M059J (cell line): ENCODE results near the gene SORBS1. TPM values are rescaled to one million over a fixed set of nuclear protein-coding genes. Genes with fewer than 3 reads are reported as not detected.

Source experiments
- DNase-seq: peaks from one replicate; pipeline ENCODE4 v3.0.0-alpha.2; 2012; ENCODE audit warnings: low read depth
- total RNA-seq: library from RNA; depleted of rRNA; stranded (reverse); fragments of >200 nt; shearing (Covaris generic); gene quantifications from 2 replicates; pipeline ENCODE4 v1.2.3, GENCODE V29; 2014

SORBS1 gene
- total RNA-seq, 1 experiment from 2014 or later: 2.4 TPM

DNA sequence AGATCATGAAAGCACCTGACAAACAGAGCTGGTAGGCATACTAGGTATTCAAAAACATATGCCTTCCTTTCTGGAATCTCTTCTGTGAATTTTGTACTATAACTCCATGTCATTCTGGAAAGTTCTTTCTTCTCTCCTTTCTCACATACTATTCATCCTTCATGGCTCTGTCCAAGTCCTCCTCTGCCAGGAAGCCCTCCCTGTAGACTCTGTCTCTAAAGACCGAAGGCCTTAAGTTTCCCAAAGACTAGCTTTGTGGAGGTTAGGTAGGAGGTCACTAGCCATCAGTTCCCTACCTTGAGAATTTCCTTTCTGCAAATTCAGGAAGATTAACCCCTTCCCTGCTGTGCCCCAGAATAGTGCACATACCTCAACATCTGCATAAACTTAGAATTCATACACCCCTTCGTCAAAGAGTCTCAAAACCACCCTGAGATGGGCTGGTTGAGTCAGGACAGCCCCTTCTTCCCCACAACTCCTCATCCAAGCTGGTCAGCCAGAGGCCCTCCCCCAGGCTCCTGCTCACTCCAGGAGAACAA lies 20.6 kb downstream of the SORBS1 start:
- no peak for DNase-seq

DNA sequence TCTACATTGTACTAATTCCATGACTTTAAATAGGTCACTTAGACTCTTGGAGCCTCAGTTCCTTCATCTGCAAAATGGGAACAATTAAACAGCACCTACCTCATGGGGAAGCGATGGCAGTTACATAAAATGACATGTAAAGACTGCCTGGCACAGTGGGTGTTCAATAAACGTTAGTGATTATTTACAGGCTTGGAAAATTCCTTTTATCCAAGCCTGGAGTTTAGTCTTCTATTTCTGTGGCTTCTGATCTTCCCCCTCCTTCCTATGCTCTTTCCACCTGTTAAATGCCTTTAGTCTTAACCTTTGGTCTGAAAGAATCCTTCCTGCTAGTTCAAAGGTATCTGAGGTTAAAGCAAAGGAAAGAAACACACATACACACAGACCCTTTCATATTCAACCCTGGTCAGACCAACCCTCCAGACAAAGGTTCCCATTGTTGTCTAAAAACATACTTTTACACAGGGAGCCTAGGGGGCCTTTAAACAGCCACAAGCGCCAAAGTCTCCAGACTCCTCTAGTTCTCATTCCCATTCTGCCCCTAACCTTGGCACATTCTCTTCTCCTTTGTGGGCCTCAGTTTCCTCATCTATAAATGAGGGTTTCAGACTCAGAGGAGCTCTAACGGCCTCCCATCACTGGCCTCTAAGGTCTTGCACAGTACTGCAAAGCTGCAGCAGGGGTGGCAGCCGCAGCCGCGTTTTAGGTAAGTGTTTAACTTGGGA lies 21.4 kb downstream of the SORBS1 start:
- DNase-seq: no peak

DNA sequence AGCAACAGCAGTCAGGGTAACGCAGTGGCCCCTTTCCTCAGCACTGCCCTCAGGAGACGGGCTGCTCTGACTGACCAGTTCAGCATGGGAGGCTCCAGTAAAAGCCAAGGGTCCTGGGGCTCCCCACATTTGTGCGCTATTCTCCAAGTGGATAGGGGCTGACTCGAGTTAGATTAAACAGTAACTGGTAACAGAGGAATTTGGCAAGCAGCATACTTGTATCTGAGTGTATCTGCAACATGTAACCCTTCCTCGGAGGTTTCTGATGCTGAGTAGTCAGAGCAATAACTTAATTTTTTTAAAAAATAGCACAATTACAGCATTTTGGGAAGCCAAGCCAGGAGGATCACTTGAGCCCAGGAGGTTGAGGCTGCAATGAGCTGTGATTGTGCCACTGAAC lies 22.8 kb downstream of the SORBS1 start:
- DNase-seq: no peak

- peak; percentile 74 for DNase-seq
Measured at GRCh38 chr10:95537542-95537927, 23.6 kb downstream of the SORBS1 start.

DNA sequence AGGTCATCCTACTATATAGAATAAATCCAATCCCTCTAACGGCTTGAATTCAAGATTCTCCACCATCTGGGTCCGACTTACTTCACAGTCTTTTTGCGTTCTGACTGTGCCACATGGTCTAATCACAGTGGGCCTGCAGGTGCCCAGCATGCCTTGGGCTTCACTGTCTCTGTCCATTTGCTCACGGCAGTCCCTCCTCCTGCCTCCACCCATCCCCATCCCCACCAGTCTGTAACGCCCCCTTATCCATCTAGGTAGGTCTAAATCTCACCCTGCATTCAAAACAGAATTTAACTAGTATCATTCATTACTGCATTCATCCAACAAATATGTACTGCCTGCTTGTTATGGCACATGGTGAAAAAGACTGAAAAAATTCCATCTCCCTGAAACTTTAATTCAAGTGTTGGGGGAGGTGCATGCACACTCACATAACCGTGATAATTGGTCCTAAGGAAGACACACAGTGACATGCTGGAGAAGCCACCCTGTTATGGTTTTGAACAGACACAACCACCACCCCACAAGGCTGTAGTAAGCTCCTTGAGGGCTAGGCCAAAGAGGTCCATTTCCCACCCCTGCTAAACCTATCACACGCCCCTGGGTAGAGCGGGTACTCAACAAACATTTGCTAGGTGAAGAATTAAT lies 24.2 kb downstream of the SORBS1 start:
- peak; percentile 19 for DNase-seq

DNA sequence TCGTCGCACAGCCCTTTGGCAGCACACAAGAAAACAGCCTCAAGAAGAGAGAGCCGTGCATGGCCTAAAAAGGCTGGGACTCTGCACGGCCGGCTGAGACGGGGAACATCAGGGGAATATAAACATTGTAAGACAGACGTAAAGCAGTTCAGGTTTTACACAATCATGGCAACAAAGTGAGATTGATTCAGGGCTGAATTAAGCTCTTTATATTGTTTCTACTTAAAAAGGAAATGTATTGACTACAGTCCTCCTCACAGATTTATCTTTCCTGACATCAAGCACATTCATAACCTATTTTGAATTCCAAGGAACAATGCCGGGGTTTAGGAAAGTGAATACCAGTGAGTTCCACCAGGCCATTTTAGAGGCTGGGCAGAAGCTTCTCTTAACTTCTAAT lies 25.2 kb downstream of the SORBS1 start:
- DNase-seq: no peak

GRCh38 chr10:95535526-95535925 lies 25.6 kb downstream of the SORBS1 start:
- no peak for DNase-seq

GRCh38 chr10:95533590-95533989 lies 27.6 kb downstream of the SORBS1 start:
- no peak for DNase-seq

GRCh38 chr10:95532536-95532935 lies 28.6 kb downstream of the SORBS1 start:
- no peak for DNase-seq

- DNase-seq: no peak
Measured at GRCh38 chr10:95531994-95532399, 29.2 kb downstream of the SORBS1 start.

GRCh38 chr10:95531058-95531809 lies 29.9 kb downstream of the SORBS1 start:
- no peak for DNase-seq

GRCh38 chr10:95530561-95530960 lies 30.6 kb downstream of the SORBS1 start:
- DNase-seq: no peak

DNA sequence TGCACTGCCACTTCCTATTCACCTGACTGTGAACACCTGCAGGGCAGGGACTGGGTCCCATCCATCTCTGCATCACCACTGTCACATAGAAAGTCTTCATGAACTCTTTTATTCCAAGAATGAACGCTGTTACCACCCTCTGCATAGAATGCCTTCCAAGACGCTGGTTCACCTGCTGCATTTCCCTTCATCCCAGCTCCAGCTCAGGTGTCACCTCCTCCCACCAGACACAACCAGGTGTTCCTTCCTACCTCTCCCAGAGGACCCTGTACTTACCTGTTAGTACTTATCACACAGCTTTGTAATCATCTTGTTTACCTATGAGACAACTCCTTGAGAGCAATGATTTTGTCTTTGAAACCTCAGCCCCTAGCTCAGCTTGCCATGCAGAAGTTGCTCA lies 31.1 kb downstream of the SORBS1 start:
- no peak for DNase-seq

GRCh38 chr10:95526044-95526443 lies 35.1 kb downstream of the SORBS1 start:
- no peak for DNase-seq

DNA sequence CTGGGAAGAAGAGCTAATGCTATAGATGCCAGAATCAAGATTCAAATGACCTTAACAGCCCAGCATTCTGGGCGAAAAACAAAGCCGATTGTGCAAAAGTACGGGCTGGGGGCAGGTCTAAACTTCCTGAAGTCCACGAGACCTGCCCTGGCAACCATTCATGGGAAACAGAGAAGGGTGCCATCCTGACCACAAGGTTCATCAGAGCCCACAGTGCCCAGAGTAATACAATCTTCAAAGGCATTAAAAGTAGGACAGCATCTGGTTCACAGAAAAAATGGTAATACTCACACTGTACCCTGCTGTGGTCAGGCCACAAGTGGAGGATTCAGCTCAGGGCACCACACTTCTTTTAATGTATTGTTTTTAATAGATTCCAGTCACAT lies 36.1 kb downstream of the SORBS1 start:
- peak; percentile 40 for DNase-seq

DNA sequence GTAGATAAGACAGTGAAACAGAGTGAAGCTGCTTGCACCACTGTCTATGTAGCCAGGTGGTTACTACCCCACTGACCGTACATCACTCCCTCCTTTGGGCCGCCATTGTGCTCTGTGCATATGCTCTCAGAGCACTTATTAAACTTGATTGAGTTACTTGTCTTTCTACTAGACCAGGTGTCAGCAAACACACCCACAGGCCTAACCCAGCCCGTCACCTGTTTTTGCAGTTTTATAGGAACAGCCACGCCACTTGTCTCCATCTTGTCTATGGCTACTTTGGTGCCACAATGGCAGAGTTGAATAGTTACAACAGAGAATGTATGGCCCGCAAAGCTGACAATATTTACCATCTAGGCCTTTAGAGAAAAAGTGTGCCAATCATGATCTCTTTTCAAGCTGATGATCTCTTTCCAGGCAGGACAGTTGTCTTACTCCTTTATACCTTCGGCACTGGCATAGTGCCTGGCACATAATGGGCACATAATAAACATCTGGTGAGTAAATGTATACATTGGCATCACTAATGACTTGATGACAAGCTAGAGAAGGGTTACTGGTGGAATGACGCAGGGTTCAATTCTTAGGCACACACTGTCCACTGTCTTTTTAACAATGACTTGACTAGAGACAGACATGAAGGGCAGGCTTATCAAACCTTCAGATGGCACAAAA lies 36.7 kb downstream of the SORBS1 start:
- no peak for DNase-seq

GRCh38 chr10:95522117-95522516 lies 39.1 kb downstream of the SORBS1 start:
- DNase-seq: no peak

- DNase-seq: no peak
Measured at GRCh38 chr10:95520617-95521016, 40.6 kb downstream of the SORBS1 start.

GRCh38 chr10:95518455-95519452 lies 42.4 kb downstream of the SORBS1 start:
- no peak for DNase-seq

DNA sequence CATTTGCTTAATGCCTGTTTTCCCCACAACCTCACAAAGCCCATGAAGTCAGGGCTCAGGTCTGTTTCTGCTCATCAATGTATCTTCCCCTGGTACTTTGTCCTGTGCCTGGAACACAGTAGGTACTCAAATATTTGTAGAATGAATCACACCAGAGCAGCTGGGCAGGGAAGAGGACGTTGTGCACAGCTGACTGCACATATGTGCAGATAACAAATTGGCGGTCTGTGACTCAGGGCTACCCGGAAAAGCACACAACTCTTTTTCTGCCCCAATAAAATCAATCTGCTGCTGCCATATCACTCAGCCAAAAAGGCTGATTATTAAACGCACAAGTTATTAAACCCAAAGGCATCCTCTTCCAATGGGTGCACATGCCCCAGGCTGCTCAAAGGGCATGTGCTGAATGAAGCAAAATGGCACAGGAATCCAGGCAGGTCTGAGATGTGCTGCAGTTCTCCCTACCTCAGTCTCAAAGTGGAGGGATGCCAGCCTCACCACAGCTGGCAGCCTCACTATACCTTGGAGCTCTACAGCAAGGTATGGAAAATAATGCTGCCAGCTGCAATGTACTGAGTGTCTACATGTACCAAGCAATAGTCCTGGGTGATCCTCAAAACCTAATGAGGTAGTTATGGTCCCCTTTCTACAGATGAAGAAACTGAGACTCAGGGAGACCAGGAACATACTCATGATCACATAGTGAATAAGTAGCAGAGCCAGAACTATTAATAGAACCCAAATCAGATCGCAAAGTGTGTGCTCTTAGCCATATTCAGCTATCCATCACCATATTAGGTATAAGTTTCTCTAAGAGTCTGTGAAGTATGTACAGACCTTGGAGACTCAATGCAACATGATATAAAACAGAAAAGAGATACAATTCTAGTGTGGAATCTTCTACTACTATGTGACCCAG lies 43.4 kb downstream of the SORBS1 start:
- DNase-seq: peak; percentile 88
